HCT116 (cell line): ENCODE data around the gene AMPD3. TPM values are rescaled to one million over a fixed set of nuclear protein-coding genes. Genes with fewer than 3 reads are reported as not detected.

Experiments used
- ATAC-seq: fragments of 200-7000 bp; cut with Tn5 transposase; 2 replicates; pipeline ENCODE4 v1.9.1; 2020; ENCODE audit warnings: mild to moderate bottlenecking, moderate library complexity
- BruUV-seq: library from RNA; stranded (reverse); fragments of 400-500 nt; replicated peaks from 2 replicates; lab custom pipeline; 2021; lab: Mats Ljungman, UMichigan
- CTCF ChIA-PET: fragments of 300-600 bp; sonication (Branson Sonifier 250); formaldehyde crosslinking; loops from one replicate; lab custom pipeline; 2021; ENCODE audit warnings: antibody characterized with exemption; lab: Charles Lee
- POLR2A ChIA-PET: fragments of 300-600, 350-600 bp; sonication (Branson Sonifier 250); formaldehyde crosslinking; loops from one replicate; lab custom pipeline; 2021; ENCODE audit warnings: antibody characterized with exemption; lab: Charles Lee
- RAD21 ChIA-PET, 2 experiments: fragments of 300-600 bp; sonication (Branson Sonifier 250); formaldehyde crosslinking; loops; one replicate each; lab custom pipeline; 2023; ENCODE audit warnings: low total read pairs in 2 of 2; ENCODE audit not compliant: uncharacterized antibody in 2 of 2, unreplicated experiment in 2 of 2, low non-redundant PET in 1 of 2; lab: Charles Lee
- DNase-seq: peaks from one replicate; pipeline ENCODE4 v3.0.0-alpha.2; 2010; ENCODE audit warnings: low read depth, low spot score
- H2AFZ ChIP-seq: fragments of 200-600 bp; shearing (Covaris generic), sonication (generic); 2 replicates; pipeline ENCODE4 v1.6.1; 2017; ENCODE audit warnings: low read depth, mixed run types, mixed read lengths, antibody characterized with exemption, low read length; ENCODE audit not compliant: poor library complexity, severe bottlenecking
- H3K27ac ChIP-seq: 2 replicates; pipeline ENCODE4 v1.5.1; 2012; ENCODE audit warnings: low read depth, low read length
- H3K27me3 ChIP-seq: fragments of 200-600 bp; sonication (generic); 2 replicates; pipeline ENCODE4 v1.6.1; 2016; ENCODE audit warnings: mixed run types, low read length, mixed read lengths; ENCODE audit not compliant: insufficient read depth
- H3K36me3 ChIP-seq, 2 experiments: fragments of 200-500 bp in 1 of 2; fragments of 200-600 bp in 1 of 2; sonication (Bioruptor generic) in 1 of 2; sonication (generic) in 1 of 2; 2 replicates each; pipeline versions ENCODE4 v1.5.1 to v1.6.1; 2014 to 2016; ENCODE audit warnings: low read length in 2 of 2, inconsistent platforms in 1 of 2, mixed read lengths in 1 of 2, mixed run types in 1 of 2; ENCODE audit not compliant: insufficient read depth in 2 of 2, control insufficient read depth in 1 of 2
- H3K4me1 ChIP-seq, 2 experiments: fragments of 200-600 bp in 1 of 2; sonication (generic) in 1 of 2; 2 replicates each; pipeline versions ENCODE4 v1.5.1 to v1.6.1; 2012 to 2017; ENCODE audit warnings: low read length in 2 of 2, inconsistent platforms in 1 of 2, mild to moderate bottlenecking in 1 of 2, mixed read lengths in 1 of 2, mixed run types in 1 of 2, moderate library complexity in 1 of 2; ENCODE audit not compliant: insufficient read depth in 2 of 2, control insufficient read depth in 1 of 2
- H3K4me2 ChIP-seq: fragments of 200-600 bp; sonication (generic); 2 replicates; pipeline ENCODE4 v1.6.1; 2017; ENCODE audit warnings: mixed run types, low read length, mixed read lengths
- H3K4me3 ChIP-seq, 2 experiments: fragments of 200-600 bp in 1 of 2; sonication (generic) in 1 of 2; replicated peaks in 1 of 2; 2 replicates each; pipeline ENCODE4 v1.5.1; 2011 to 2016; ENCODE audit warnings: low read length in 2 of 2, control low read depth in 1 of 2, low read depth in 1 of 2, mild to moderate bottlenecking in 1 of 2, mixed read lengths in 1 of 2, mixed run types in 1 of 2
- H3K79me2 ChIP-seq: fragments of 200-600 bp; sonication (generic); 2 replicates; pipeline ENCODE4 v1.6.1; 2017; ENCODE audit warnings: mild to moderate bottlenecking, mixed run types, low read length, moderate library complexity, mixed read lengths; ENCODE audit not compliant: insufficient read depth
- H3K9ac ChIP-seq: fragments of 200-600 bp; sonication (generic); 2 replicates; pipeline ENCODE4 v1.6.1; 2016; ENCODE audit warnings: low read length, mixed read lengths
- H3K9me2 ChIP-seq: fragments of 200-600 bp; sonication (generic), shearing (Covaris generic); 2 replicates; pipeline ENCODE4 v1.6.1; 2017; ENCODE audit warnings: mixed run types, mild to moderate bottlenecking, moderate library complexity; ENCODE audit not compliant: insufficient read depth
- H3K9me3 ChIP-seq, 2 experiments: fragments of 200-500 bp in 1 of 2; fragments of 200-600 bp in 1 of 2; sonication (Bioruptor generic) in 1 of 2; sonication (generic) in 1 of 2; 2 replicates each; pipeline ENCODE4 v1.6.1; 2014 to 2017; ENCODE audit warnings: low read length in 2 of 2, mixed read lengths in 2 of 2, inconsistent platforms in 1 of 2, low read depth in 1 of 2, mild to moderate bottlenecking in 1 of 2, mixed run types in 1 of 2, moderate library complexity in 1 of 2; ENCODE audit not compliant: control insufficient read depth in 1 of 2, insufficient read depth in 1 of 2
- H4K20me1 ChIP-seq: fragments of 200-600 bp; sonication (generic), shearing (Covaris generic); 2 replicates; pipeline ENCODE4 v1.6.1; 2017; ENCODE audit warnings: mixed run types, mild to moderate bottlenecking, moderate library complexity; ENCODE audit not compliant: insufficient read depth
- CTCF ChIP-seq, 3 experiments: fragments of 200-600 bp in 1 of 3; sonication (generic) in 1 of 3; IDR thresholded peaks in 2 of 3; conservative IDR thresholded peaks in 1 of 3; 2 replicates each; pipeline ENCODE4 v1.5.1; 2012 to 2017; ENCODE audit warnings: low read depth in 2 of 3, low read length in 2 of 3, antibody characterized with exemption in 1 of 3, borderline replicate concordance in 1 of 3, control low read depth in 1 of 3, mild to moderate bottlenecking in 1 of 3, mixed read lengths in 1 of 3, mixed run types in 1 of 3, moderate library complexity in 1 of 3; ENCODE audit not compliant: insufficient read depth in 1 of 3
- EGR1 ChIP-seq: IDR thresholded peaks from 2 replicates; pipeline ENCODE4 v1.6.1; 2012; ENCODE audit warnings: low read depth
- FOSL1 ChIP-seq: IDR thresholded peaks from 2 replicates; pipeline ENCODE4 v1.6.1; 2012; ENCODE audit warnings: low read depth
- JUND ChIP-seq: IDR thresholded peaks from 2 replicates; pipeline ENCODE4 v1.6.1; 2012
- POLR2A ChIP-seq: IDR thresholded peaks from 2 replicates; pipeline ENCODE4 v1.7.0; 2011; ENCODE audit warnings: borderline replicate concordance; ENCODE audit not compliant: insufficient read depth, insufficient read length; ENCODE audit errors: extremely low read depth
- POLR2AphosphoS5 ChIP-seq: IDR thresholded peaks from 2 replicates; pipeline ENCODE4 v1.6.1; 2011; ENCODE audit warnings: mild to moderate bottlenecking, low read depth, low read length, moderate library complexity
- RAD21 ChIP-seq: IDR thresholded peaks from 2 replicates; pipeline ENCODE4 v1.6.1; 2012; ENCODE audit warnings: low read depth, mild to moderate bottlenecking
- YY1 ChIP-seq: IDR thresholded peaks from 2 replicates; pipeline ENCODE4 v1.6.1; 2011; ENCODE audit warnings: low read length, low read depth, moderate library complexity, mild to moderate bottlenecking; ENCODE audit not compliant: insufficient replicate concordance; ENCODE audit errors: extremely low read depth
- ZFX ChIP-seq: fragments of 450-650 bp; IDR thresholded peaks from 2 replicates; pipeline ENCODE4 v1.6.1; 2017
- ZNF274 ChIP-seq: fragments of 200-500 bp; sonication (Bioruptor generic); IDR thresholded peaks from 2 replicates; pipeline ENCODE4 v1.6.1; 2014; ENCODE audit warnings: mild to moderate bottlenecking, low read depth, low read length, inconsistent platforms
- intact Hi-C: fragments of 100-400 bp; cut with micrococcal nuclease; formaldehyde crosslinking; loops from 2 replicates; pipeline ENCODE4 v1.10.0; 2022
- total RNA-seq: library from RNA; stranded (reverse); gene quantifications from one replicate; pipeline ENCODE4 v1.2.1, GENCODE V29; 2021; ENCODE audit not compliant: unreplicated experiment
- TF ChIP-seq, protein P1 (sequence below): IDR thresholded peaks from 2 replicates; pipeline ENCODE4 v1.6.1; 2011; ENCODE audit warnings: mild to moderate bottlenecking, low read length, moderate library complexity; ENCODE audit not compliant: insufficient replicate concordance; ENCODE audit errors: extremely low read depth
- TF ChIP-seq, protein P2 (sequence below): IDR thresholded peaks from 2 replicates; pipeline ENCODE4 v1.6.1; 2012
- TF ChIP-seq, protein P3 (sequence below): IDR thresholded peaks from 2 replicates; pipeline ENCODE4 v1.6.1; 2012

The AMPD3 gene
- total RNA-seq, 1 experiment from 2014 or later: 25.9 TPM

DNA sequence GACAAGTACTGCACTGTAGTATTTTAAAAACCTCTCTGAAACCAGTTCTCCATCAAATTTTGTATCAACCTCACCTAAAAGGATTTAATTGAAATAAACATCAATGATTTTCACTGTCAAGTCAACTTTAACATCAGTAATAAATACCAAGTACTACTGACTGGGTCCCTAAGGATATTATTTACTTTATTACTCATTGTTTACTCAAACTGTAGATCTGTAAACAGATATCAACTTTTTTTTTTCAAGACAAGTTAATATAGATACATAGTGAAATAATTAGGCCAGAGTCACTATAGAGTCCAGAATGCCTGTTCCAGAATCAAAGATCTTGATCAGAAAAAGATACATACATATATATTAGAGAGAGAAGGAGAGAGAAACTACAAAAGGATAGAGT lies 84.3 kb downstream of the AMPD3 start:
- intact Hi-C loops: no loop called here
- Histone ChIP-seq H3K79me2 (peaks cover 66% of the 10 kb centered on the region), H3K9me3 (no peaks in the 10 kb centered on the region), H3K4me3 (peak overlapping the region; percentile 76 to 83), H3K27me3 (no peaks in the 10 kb centered on the region), H4K20me1 (no peaks in the 10 kb centered on the region), H2AFZ (no peak overlapping the region), H3K4me1 (peaks cover 40 to 57% of the 10 kb centered on the region in 2 experiments), H3K36me3 (no peaks in the 10 kb centered on the region), H3K9ac (peak overlapping the region; percentile 84), H3K27ac (peak overlapping the region; percentile 94; the same call in 1 of the 2 replicates), H3K9me2 (no peaks in the 10 kb centered on the region), H3K4me2 (peak overlapping the region; percentile 90)
- DNase-seq: no peak
- ChIA-PET CTCF (interaction anchor here (1.9 to 2.5 kb wide), 2 partner anchors 8 to 195 kb away, joined by 12 to 25 read pairs; no protein-coding TSS in a partner anchor), POLR2A (interaction anchor here (1.7 to 1.9 kb wide), 2 partner anchors 19 to 133 kb away, joined by 4 to 5 read pairs; no protein-coding TSS in a partner anchor), RAD21 (interaction anchor here in 1 of 2 experiments (1.5 kb wide), 1 partner anchor 84 kb away, joined by 3 read pairs; the partner anchor contains the start of gene AMPD3)
- TF ChIP-seq POLR2AphosphoS5: no peak
- no peak for TF ChIP-seq ZFX
- TF ChIP-seq, protein P1, sequence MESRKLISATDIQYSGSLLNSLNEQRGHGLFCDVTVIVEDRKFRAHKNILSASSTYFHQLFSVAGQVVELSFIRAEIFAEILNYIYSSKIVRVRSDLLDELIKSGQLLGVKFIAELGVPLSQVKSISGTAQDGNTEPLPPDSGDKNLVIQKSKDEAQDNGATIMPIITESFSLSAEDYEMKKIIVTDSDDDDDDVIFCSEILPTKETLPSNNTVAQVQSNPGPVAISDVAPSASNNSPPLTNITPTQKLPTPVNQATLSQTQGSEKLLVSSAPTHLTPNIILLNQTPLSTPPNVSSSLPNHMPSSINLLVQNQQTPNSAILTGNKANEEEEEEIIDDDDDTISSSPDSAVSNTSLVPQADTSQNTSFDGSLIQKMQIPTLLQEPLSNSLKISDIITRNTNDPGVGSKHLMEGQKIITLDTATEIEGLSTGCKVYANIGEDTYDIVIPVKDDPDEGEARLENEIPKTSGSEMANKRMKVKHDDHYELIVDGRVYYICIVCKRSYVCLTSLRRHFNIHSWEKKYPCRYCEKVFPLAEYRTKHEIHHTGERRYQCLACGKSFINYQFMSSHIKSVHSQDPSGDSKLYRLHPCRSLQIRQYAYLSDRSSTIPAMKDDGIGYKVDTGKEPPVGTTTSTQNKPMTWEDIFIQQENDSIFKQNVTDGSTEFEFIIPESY: no peak
- TF ChIP-seq ZNF274: no peak
- TF ChIP-seq EGR1: no peak
- TF ChIP-seq JUND: no peak
- no peak for TF ChIP-seq YY1
- TF ChIP-seq, protein P2, sequence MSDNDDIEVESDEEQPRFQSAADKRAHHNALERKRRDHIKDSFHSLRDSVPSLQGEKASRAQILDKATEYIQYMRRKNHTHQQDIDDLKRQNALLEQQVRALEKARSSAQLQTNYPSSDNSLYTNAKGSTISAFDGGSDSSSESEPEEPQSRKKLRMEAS: no peak
- no peak for TF ChIP-seq POLR2A
- TF ChIP-seq, protein P3, sequence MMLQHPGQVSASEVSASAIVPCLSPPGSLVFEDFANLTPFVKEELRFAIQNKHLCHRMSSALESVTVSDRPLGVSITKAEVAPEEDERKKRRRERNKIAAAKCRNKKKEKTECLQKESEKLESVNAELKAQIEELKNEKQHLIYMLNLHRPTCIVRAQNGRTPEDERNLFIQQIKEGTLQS: no peak
- TF ChIP-seq CTCF (IDR thresholded peaks at IDR 0.05 in 2 of 3, conservative IDR thresholded peaks at IDR 0.05 in 1 of 3; ENCODE audit: borderline replicate concordance in 1 of 3, insufficient read depth in 1 of 3, low read depth in 2 of 3, low read length in 2 of 3): no peak
- TF ChIP-seq RAD21: no peak
- no peak for TF ChIP-seq FOSL1
- no TSS peak for BruUV-seq
- ATAC-seq: no peak
